HFFc6 (cell line): Measurements from ENCODE around the gene ALDH18A1. TPM values are rescaled to one million over a fixed set of nuclear protein-coding genes. Genes with fewer than 3 reads are reported as not detected.

Experiments used
- DNase-seq: peaks from one replicate; pipeline ENCODE4 v3.0.0-alpha.2; 2018
- H3K27ac Mint-ChIP-seq: 2 replicates; pipeline ENCODE4 v1.8.0; 2020; ENCODE audit warnings: mild to moderate bottlenecking, mixed read lengths
- H3K27me3 Mint-ChIP-seq: 2 replicates; pipeline ENCODE4 v1.8.0; 2021; ENCODE audit warnings: mild to moderate bottlenecking, moderate library complexity, mixed read lengths; ENCODE audit not compliant: insufficient read depth
- H3K36me3 Mint-ChIP-seq: 2 replicates; pipeline ENCODE4 v1.8.0; 2021; ENCODE audit warnings: low read depth, mixed read lengths
- H3K4me1 Mint-ChIP-seq: 2 replicates; pipeline ENCODE4 v1.8.0; 2020; ENCODE audit warnings: low read depth, mixed read lengths
- H3K4me3 Mint-ChIP-seq: 2 replicates; pipeline ENCODE4 v1.8.0; 2020; ENCODE audit warnings: mild to moderate bottlenecking, moderate library complexity, mixed read lengths
- H3K9me3 Mint-ChIP-seq: 2 replicates; pipeline ENCODE4 v1.8.0; 2020; ENCODE audit warnings: mild to moderate bottlenecking, mixed read lengths
- total RNA-seq, 6 experiments: library from RNA; stranded (reverse); fragmentation: NEBNext Ultra II Directional; extraction: Animal tissue kit (Norgen Biotek cat#: 25700); gene quantifications; 2 replicates in 1 of 6; 3 replicates in 5 of 6; pipeline ENCODE4 v1.2.3, GENCODE V29; 2021
- TF ChIP-seq, protein P1 (sequence below): fragments of 200-600 bp; sonication (generic); IDR thresholded peaks from 2 replicates; pipeline ENCODE4 v1.5.0; 2021; ENCODE audit warnings: antibody characterized with exemption, mild to moderate bottlenecking

The ALDH18A1 gene
- total RNA-seq, 6 experiments from 2014 or later = 121 to 145 (median 133) TPM

DNA sequence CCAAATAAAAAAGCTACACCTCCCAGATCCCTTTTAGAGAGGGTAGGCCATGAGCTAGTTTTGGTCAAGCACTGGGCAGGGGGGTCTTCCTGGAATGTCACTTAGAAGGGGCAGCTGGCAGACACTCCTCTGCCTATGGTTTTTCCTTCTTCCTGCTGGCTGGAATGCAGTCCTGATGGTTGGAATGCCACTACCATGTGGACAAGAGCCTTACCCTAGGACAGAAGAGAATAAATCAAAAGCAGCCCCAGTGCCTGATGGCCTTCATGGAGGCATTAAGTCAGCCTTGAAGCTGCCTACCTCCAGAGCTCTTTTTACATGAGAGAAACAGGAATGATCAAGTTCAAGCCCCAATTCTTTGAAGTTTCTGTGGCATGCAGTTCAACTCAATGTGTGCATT, 51.9 kb downstream of the ALDH18A1 start:
- Mint-ChIP-seq H3K27me3 (peaks cover 3% of the 10 kb centered on the region), H3K9me3 (no peaks in the 10 kb centered on the region), H3K36me3 (peaks cover 16% of the 10 kb centered on the region), H3K4me1 (no peaks in the 10 kb centered on the region), H3K27ac (peak overlapping the region; percentile 20; the same call in 1 of the 2 replicates), H3K4me3 (no peak overlapping the region)
- TF ChIP-seq, protein P1, sequence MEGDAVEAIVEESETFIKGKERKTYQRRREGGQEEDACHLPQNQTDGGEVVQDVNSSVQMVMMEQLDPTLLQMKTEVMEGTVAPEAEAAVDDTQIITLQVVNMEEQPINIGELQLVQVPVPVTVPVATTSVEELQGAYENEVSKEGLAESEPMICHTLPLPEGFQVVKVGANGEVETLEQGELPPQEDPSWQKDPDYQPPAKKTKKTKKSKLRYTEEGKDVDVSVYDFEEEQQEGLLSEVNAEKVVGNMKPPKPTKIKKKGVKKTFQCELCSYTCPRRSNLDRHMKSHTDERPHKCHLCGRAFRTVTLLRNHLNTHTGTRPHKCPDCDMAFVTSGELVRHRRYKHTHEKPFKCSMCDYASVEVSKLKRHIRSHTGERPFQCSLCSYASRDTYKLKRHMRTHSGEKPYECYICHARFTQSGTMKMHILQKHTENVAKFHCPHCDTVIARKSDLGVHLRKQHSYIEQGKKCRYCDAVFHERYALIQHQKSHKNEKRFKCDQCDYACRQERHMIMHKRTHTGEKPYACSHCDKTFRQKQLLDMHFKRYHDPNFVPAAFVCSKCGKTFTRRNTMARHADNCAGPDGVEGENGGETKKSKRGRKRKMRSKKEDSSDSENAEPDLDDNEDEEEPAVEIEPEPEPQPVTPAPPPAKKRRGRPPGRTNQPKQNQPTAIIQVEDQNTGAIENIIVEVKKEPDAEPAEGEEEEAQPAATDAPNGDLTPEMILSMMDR = no peak
- DNase-seq = no peak

- Mint-ChIP-seq H3K4me3 (no peak overlapping the region), H3K4me1 (no peaks in the 10 kb centered on the region), H3K27me3 (peaks cover 2% of the 10 kb centered on the region), H3K36me3 (peaks cover 5% of the 10 kb centered on the region), H3K9me3 (no peaks in the 10 kb centered on the region), H3K27ac (no peak overlapping the region)
- DNase-seq = no peak
- TF ChIP-seq, protein P1 = no peak
These were observed 54.1 kb downstream of the ALDH18A1 start for GRCh38 chr10:95602382-95602781.

- TF ChIP-seq, protein P1 = peak; percentile 92
- H3K4me1 Mint-ChIP-seq = no peaks in the 10 kb centered on the region
- no peak overlapping the region for H3K27ac Mint-ChIP-seq
- DNase-seq = peak; percentile 82
- no peak overlapping the region for H3K4me3 Mint-ChIP-seq
- H3K36me3 Mint-ChIP-seq = peaks cover 4% of the 10 kb centered on the region; the same call in 1 of the 2 replicates
- peaks cover 2% of the 10 kb centered on the region for H3K27me3 Mint-ChIP-seq
- H3K9me3 Mint-ChIP-seq = no peaks in the 10 kb centered on the region
These were observed 55.3 kb downstream of the ALDH18A1 start for GRCh38 chr10:95601116-95601719.

DNA sequence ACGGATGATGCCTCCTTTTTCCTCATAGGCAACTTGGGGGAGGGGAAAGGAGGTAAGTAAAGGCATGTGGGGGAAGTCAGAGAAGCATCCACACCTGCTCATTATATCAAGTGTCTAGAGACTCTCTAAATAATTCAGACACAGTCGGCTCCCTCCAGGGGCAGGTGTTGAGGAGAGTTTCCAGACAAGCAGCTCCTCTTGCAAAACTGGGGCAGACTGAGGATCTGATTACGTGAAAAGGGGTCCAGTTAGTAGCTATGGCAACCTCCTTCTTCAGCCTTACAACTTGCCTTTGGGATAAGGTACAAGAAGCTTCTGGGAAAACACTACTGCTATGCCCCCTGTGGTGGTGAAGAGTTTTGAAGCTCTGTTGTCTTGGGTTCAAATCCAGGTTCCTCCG, 56.4 kb downstream of the ALDH18A1 start:
- no peak overlapping the region for H3K27ac Mint-ChIP-seq
- no peak overlapping the region for H3K4me3 Mint-ChIP-seq
- H3K4me1 Mint-ChIP-seq = no peaks in the 10 kb centered on the region
- H3K9me3 Mint-ChIP-seq = no peaks in the 10 kb centered on the region
- no peaks in the 10 kb centered on the region; the same call in none of the 2 replicates for H3K27me3 Mint-ChIP-seq
- DNase-seq = no peak
- TF ChIP-seq, protein P1 = no peak
- H3K36me3 Mint-ChIP-seq = peaks cover 3% of the 10 kb centered on the region; the same call in 1 of the 2 replicates

- Mint-ChIP-seq H3K27me3 (no peaks in the 10 kb centered on the region; the same call in none of the 2 replicates), H3K36me3 (no peaks in the 10 kb centered on the region), H3K4me3 (no peak overlapping the region), H3K27ac (no peak overlapping the region), H3K9me3 (no peaks in the 10 kb centered on the region), H3K4me1 (no peaks in the 10 kb centered on the region)
- TF ChIP-seq, protein P1 = no peak
- no peak for DNase-seq
These were observed 58.7 kb downstream of the ALDH18A1 start for GRCh38 chr10:95597788-95598187.
